SK-N-SH treated with all-trans-retinoic acid at 6 μM for 48 hours (cell line): ENCODE results near the gene PID1.

Experiments used
- CREB5 ChIP-seq: fragments of 250-450 bp; sonication (Bioruptor Pico); IDR thresholded peaks from 2 replicates; pipeline ENCODE4 v1.5.1; 2020; ENCODE audit warnings: low read depth, mild to moderate bottlenecking, moderate library complexity
- ESRRG ChIP-seq: fragments of 250-450 bp; sonication (Bioruptor Pico); IDR thresholded peaks from 2 replicates; pipeline ENCODE4 v1.6.1; 2021; ENCODE audit warnings: mild to moderate bottlenecking
- GLIS3 ChIP-seq: fragments of 250-450 bp; sonication (Bioruptor Pico); IDR thresholded peaks from 2 replicates; pipeline ENCODE4 v1.5.0; 2020; ENCODE audit warnings: mild to moderate bottlenecking, moderate library complexity
- OSR1 ChIP-seq: fragments of 250-450 bp; sonication (Bioruptor Pico); IDR thresholded peaks from 2 replicates; pipeline ENCODE4 v1.8.0; 2022; ENCODE audit warnings: moderate library complexity, mild to moderate bottlenecking, inconsistent platforms
- PATZ1 ChIP-seq: fragments of 250-450 bp; sonication (Bioruptor Pico); IDR thresholded peaks from 2 replicates; pipeline ENCODE4 v1.8.0; 2020; ENCODE audit warnings: mild to moderate bottlenecking, moderate library complexity, borderline replicate concordance
- POU6F1 ChIP-seq: fragments of 250-450 bp; sonication (Bioruptor Pico); IDR thresholded peaks from 2 replicates; pipeline ENCODE4 v1.8.0; 2021; ENCODE audit warnings: low read depth, mild to moderate bottlenecking, moderate library complexity, borderline replicate concordance
- PPARA ChIP-seq: fragments of 250-450 bp; sonication (Bioruptor Pico); IDR thresholded peaks from 2 replicates; pipeline ENCODE4 v1.5.0; 2020; ENCODE audit warnings: mild to moderate bottlenecking, borderline replicate concordance
- ZFP3 ChIP-seq: fragments of 250-450 bp; sonication (Bioruptor Pico); IDR thresholded peaks from 2 replicates; pipeline ENCODE4 v1.5.0; 2020; ENCODE audit warnings: mild to moderate bottlenecking, moderate library complexity
- ZFP30 ChIP-seq: fragments of 450-650 bp; formaldehyde crosslinking; IDR thresholded peaks from 2 replicates; pipeline ENCODE4 v1.5.0; 2022; ENCODE audit warnings: mild to moderate bottlenecking, moderate library complexity

GRCh38 chr2:229060147-229060546, 210.9 kb downstream of the PID1 start:
- no peak for TF ChIP-seq CREB5 (CRISPR knock-in tag)
- no peak for TF ChIP-seq ESRRG (CRISPR knock-in tag)
- TF ChIP-seq OSR1 (CRISPR knock-in tag) = no peak
- TF ChIP-seq PATZ1 = no peak
- TF ChIP-seq POU6F1 = no peak
- no peak for TF ChIP-seq ZFP3 (CRISPR knock-in tag)
- TF ChIP-seq GLIS3 (CRISPR knock-in tag) = no peak
- no peak for TF ChIP-seq PPARA (CRISPR knock-in tag)
- TF ChIP-seq ZFP30 (CRISPR knock-in tag) = no peak
